ENCODE measurements around the gene ASIC2.

DNA sequence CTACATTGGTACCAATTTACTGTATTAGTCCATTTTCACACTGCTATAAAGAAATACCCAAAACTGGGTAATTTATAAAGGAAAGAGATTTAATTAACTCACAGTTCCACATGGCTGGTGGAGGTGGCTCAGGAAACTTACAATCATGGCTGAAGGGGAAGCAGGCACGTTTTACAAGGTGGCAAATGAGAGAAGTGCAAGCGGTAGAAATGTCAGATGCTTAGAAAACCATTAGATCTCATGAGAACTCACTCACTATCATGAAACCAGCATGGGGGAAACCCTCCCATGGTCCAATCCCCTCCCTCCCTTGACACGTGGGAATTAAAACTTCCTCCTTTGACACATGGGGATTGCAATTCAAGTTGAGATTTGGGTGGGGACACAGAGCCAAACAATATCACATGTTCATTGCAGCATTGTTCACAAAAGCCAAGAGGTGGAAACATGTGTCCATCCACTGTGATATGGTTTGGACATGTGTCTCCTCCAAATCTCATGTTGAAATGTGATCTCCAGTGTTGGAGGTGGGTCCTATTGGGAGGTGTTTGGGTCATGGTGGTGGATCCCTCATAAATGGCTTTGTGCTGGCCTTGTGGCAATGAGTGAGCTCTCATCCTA is 304.5 kb downstream of the ASIC2 start:
- TF ChIP-seq, protein P1, sequence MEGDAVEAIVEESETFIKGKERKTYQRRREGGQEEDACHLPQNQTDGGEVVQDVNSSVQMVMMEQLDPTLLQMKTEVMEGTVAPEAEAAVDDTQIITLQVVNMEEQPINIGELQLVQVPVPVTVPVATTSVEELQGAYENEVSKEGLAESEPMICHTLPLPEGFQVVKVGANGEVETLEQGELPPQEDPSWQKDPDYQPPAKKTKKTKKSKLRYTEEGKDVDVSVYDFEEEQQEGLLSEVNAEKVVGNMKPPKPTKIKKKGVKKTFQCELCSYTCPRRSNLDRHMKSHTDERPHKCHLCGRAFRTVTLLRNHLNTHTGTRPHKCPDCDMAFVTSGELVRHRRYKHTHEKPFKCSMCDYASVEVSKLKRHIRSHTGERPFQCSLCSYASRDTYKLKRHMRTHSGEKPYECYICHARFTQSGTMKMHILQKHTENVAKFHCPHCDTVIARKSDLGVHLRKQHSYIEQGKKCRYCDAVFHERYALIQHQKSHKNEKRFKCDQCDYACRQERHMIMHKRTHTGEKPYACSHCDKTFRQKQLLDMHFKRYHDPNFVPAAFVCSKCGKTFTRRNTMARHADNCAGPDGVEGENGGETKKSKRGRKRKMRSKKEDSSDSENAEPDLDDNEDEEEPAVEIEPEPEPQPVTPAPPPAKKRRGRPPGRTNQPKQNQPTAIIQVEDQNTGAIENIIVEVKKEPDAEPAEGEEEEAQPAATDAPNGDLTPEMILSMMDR (IDR thresholded peaks at IDR 0.05; ENCODE audit: insufficient read depth, low read length) = no peak
- TF ChIP-seq SPI1 (IDR thresholded peaks at IDR 0.05; ENCODE audit: borderline replicate concordance, low read depth) = no peak

All from HL-60 (cell line).